GM18858 (cell line): ENCODE measurements around the gene RBPJ.
A peak's percentile ranks its signal among the peaks of the same experiment; 100 is the strongest.

Experiments
- ATAC-seq: cut with Tn5 transposase; IDR thresholded peaks from one replicate; pipeline ENCODE4 v1.9.1; 2021; ENCODE audit not compliant: unreplicated experiment

RBPJ gene

DNA sequence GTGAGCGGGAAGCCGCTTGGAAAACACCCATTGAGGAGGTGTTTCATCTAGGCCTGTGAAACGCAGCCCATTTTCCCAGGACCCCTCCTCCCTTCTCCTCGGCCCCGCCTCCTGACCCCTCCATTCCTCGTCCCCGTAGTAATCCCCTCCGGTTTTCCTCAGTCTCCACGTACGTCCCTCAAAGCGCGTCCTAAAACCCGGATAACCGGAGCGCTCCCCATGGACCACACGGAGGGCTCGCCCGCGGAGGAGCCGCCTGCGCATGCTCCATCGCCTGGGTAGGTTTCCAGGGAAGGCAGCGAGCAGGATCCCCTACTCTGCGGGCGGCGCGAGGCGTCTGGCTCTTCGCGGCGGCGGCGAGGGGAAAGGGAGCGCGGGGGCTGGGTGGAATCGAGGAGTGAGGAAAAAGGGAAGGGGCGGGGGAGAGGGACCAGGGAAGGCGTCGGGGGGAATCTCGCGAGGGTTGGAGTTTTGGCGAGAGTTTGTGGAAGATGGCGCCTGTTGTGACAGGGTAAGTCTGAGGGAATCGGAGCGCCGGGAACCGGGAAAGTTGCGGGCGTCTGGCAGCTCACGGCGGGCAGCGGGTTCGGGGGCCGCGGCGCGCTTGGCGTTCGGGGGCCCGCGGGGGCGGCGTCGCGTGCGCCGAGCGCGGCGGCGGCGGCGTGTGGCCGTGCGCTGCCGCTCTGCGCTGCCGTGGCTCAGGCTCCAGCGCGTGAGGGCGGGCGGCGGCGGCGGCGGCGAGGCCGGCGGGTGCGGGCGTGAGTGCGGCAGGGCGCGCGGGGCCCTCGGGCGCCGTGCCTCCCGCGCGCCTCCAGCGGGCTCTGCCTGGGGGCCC lies at the start of gene RBPJ:
TSS of gene RBPJ (plus strand) at position 477 of the 835 bp plus-strand sequence. CDS start at position 492, 15 bp downstream.
- ATAC-seq, result no peak

DNA sequence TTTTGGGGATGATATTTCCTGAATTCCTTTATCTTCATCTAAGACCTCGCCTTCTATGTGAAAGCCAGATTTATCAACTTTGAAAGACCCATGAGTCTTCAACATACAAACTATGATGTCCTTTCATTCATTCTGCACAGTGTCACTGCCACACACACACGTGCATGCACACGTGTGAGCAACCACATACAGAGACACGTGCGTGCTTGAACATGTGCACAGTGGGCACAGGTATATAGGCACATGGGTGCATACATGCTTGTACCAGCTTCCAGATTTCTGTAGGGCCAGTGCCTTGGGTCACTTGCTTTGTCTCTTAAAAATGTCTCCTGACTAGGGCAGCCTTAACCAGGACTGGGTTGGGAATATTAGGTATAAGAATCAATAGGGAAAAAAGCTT lies 49.1 kb upstream of the RBPJ start:
- ATAC-seq, result no peak

DNA sequence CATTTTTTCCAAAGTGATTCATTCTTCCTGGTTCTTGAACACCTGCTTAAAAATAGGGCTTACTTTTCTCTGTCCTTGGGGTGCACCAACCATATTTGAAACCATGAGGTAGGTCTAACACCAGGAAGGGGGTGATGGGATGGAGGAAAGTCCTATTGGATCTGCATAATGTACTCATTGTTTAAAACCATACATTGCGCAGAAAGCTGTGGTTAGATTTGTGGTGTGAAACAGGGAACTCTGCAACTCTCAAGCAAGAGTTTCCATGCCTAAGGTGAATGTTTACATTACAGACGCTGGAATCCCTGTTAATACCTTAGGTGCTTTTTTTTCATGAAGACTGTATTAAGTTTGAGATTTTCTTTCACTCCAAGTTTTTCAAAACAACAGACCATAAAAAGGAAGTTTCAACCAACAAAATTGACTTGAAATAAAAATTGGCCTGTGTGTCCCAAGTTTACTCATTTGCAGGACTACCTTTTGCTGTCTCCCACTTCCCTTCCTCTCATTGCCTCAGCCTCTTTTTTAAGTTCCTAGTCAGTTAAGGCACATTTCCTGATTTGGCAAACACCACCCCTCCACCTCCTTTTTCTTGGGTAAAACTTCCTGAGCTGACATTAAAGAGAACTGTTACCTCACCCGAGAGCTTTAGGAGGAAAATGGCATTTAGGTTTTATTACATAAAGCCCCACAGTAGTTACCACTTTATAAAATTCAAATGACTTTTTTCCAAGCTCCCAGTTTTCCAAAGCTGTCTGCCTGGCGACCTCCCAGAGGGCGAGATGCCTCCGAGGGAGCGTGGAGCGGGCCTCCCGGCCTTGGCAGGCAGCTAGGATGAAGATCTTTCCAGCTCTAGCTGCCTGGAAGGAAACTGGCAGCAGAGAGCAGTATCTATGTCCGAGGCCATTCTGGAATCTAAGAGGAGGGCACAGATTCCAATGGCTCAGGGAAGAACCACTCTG lies 47.9 kb upstream of the RBPJ start:
- ATAC-seq, result no peak

DNA sequence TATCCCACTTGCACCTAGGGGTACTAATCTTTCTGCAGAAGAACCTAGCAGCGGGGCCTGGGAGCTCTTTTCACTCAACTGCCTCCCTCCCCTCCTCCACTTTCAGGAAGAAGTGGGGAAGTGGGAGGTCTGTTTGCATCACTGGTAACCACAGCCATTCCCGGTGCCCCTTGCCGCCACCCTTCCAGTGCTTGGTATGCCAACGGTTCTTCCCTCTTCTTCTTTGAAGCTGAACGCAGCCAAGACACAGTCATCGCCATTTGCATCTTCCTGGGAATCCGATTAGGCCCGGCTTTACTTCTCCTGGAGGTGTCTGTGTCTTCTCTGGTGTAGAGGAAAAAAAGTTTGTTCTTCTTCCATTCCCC lies 47.2 kb upstream of the RBPJ start:
- ATAC-seq, result no peak

DNA sequence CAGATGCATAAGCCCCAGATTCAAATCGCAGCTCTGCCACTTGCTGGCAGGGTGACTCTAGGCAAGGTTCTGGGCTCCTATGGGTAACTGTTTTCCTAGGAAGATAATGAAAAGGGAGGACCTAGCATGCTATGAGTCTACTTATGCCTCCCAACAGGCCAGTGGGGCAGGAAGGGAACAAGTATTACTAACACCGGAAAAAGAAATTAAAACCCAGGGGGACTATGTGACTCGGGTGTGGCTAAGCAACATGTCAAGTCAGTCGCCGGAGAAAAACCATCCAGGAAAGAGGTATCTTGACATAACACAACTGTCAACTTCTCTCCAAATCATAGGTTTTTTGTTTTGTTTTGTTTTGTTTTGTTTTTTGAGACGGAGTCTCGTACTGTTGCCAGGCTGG lies 45.5 kb upstream of the RBPJ start:
- no peak for ATAC-seq

DNA sequence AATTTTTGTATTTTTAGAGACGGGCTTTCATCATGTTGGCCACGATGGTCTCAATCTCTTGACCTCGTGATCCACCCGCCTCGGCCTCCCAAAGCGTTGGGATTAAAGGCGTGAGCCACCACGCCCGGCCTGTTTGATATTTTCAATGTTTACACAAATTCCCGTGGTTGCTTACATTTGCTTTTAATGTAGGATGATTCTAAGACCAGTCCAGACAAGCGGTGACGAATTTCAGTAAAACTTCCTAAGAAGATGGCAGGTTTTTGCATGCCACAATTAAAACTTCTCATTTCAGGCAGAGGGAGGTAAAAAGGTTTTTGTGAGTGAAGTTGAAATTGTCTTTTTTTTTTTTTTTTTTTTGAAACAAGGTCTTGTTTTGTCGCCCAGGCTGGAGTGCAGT lies 41.4 kb upstream of the RBPJ start:
- ATAC-seq, result no peak

DNA sequence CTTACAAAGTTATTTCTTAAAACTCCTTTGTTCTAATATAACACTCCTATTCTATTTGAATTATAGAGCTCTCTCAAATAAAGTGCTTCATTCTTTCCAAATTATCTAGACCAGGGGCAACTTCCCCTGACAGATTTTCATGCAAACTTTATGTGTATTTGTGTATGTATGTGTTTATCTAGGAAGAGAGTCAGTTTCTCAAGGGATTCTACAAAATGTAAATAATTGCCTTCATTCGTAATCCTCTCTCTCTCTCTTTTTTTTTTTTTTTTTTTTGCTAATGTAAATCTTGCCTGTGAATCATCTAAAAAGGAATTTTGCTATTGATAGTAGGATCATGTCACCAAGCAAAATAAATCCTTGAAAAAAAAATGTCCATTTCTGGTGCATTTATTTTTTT lies 38.9 kb upstream of the RBPJ start:
- ATAC-seq, result no peak

DNA sequence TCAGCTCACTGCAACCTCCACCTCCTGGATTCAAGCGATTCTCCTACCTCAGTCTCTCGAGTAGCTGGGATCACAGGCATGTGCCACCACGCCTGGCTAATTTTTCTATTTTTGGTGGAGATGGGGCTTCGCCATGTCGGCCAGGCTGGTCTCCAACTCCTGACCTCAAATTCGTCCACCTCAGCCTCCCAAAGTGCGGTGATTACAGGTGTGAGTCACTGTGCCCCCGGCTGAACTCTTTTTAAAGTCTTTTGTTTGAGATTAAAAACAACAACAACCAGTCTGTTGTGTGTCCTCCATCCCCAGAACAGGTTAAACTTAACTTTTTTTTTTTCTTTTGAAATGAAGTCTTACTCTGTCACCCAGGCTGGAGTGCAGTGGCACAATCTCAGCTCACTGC lies 36.3 kb upstream of the RBPJ start:
- ATAC-seq, result no peak

DNA sequence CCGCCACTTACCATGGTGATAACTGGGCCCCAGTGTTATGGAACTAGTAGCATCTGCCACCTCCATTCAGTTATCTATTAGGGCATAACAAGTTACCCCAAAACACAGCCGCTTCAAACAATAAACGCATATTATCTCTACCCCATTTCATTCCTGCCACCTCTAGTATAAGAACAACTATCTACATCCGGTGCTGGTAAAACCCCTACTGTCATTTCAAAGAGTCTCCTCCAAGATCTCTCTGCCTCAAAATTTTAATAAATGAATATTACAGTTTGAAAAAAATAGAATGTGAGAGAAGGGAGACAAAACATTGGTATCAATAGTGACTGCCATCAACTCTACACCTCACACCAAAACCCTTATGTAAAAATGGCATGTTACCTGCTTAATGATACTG lies 35.5 kb upstream of the RBPJ start:
- no peak for ATAC-seq

DNA sequence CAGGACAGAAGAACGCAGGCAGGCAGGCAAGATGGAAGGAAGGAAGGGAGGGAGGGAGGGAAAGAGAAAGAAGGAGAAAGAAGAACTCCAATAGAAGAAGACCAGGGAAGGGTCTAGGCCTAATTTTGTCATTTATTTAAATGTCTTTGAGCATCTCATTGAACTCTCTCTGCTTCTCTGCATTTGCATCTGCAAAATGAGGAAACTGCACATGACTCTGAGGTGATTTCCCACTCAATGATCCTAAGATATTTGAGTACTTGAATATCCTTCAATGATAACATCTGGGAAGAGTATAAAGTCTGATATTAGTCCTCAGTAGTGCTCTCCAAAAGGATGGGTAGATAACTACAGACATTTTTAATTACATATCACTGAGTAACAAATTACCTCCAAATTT lies 33.1 kb upstream of the RBPJ start:
- ATAC-seq, result peak; percentile 9

DNA sequence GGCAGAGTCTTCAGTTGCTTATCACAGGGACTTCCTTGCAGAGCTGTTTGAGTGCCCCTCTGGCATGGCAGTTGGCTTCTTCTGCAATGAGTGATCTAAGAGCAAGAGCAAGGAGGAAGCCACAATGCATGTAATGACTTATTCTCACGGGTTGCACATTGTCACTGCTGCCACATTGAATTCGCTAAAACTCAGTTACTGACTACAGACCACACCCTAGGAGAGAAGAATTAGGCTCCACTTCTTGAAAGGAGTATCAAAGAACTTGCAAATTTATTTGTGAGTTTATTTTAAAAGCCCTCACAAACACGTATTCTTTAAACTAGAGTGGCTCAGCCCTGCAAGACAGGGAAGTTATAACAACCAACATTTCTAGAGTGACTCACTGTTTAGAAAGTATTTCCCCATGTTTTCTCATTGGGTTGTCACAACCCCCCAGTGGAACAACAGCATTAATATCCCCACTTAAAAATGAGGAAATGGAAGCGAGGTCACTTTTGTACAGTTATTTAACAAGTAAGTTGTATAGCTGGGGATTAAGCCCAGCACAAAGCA lies 32.4 kb upstream of the RBPJ start:
- peak; percentile 91 for ATAC-seq

DNA sequence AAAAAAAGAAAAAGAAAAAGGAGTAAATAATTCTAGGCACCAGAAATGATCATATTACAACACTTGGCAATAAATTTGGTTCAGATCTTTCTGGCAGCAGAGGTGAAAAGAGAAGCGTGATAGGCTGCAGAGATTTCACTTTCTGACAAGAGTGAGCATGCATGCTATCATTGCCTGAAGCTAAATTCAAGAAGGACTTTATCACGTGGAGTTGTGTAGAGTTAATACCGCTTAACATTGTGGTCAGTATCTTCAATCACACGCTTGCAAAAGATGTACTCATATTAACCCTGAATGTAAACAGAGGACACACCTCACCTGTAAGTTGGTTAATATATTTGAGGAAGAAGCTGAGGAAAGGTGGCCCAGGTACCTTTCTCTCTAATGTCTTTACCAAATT lies 31.4 kb upstream of the RBPJ start:
- ATAC-seq, result no peak

DNA sequence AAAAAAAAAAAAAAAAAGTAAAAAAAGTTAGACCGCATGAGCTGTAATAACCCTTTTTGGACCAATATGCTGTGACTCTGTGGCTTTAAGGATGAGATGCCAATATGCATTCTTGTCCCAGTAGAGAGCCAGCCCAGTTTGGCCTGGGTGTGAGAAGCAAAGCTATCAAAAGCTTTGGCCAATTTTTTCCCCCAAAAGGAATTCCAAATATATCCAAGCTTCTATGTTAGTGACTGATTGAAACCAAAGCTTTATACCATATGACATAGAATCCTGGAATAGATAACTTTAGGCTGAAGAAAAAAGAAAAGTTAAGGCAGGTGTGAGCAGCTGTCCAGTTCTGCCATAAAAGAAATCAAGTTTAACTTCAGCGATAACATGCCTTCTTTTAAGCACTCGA lies 30.5 kb upstream of the RBPJ start:
- no peak for ATAC-seq

DNA sequence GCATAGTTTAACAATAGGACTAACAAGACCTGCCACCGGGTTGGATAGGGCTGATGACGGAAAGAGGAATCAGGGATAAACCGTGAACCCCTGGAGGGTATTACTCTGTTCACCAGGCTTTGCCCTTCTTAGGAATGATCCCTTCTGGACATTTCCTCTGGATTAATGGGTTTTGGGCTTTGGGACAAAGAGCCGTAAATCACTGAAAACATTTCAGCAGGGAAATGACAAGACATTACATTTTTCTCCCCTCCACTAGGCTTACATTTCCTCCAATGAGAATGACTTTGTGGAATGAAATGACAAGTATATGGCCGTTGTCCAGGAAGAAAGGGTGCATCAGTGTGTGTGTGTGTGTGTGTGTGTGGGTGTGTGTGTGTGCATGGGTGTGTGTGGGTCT lies 25.9 kb upstream of the RBPJ start:
- no peak for ATAC-seq

DNA sequence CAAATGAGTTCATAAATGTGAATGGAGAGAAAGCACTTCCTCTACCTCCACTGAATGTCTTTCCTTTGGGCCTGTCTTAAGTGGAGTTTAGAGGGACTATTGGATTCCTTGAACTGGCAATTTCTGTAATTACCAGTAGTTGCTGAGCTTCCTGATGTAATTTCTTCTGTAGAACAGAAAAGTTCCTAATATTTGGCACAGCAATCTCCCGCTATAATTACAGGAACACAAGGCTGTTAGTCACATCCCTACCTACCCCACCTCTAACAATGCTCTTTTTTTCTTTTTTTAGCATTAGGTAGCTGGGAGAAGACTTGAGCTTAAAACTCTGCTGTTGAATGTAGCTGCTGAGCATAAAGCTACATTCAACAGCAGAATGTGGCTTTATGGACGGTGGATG lies 24.8 kb upstream of the RBPJ start:
- no peak for ATAC-seq

DNA sequence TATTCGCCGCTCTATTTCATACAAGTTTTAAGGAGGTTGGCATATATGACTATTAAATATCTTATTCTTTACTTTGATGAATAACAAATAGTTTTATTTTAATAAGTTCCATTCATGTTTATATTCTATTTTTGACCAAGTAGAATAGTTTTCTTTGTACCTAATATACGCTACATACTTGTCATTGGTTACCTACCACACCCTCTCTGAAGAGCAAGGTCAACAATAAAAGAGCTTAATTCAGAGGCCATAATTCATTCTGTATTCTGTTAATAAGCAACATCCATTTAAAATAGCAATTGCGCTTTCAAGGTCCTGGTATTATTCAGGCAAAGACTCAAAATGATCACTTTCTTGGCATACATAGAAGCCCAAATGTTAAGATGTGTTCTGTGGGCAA lies 24.3 kb upstream of the RBPJ start:
- no peak for ATAC-seq

DNA sequence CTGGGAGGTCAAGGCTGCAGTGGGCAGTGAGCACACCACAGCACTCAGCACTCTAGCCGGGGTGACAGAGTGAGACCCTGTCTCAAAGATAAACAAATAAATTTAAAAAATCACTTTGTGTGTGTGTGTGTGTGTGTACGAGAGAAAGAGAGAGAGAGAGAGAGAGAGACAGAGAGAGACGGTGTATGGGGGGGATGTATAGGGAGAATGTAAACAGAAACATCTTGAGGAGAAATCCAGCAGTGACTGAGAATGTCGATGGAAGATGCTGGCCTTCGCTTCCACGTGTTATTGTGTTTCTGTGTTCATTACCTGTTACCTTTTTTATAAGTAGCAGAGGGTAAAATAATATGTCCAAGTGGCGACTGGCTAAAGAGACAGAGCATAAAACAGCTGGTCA lies 23.6 kb upstream of the RBPJ start:
- no peak for ATAC-seq

DNA sequence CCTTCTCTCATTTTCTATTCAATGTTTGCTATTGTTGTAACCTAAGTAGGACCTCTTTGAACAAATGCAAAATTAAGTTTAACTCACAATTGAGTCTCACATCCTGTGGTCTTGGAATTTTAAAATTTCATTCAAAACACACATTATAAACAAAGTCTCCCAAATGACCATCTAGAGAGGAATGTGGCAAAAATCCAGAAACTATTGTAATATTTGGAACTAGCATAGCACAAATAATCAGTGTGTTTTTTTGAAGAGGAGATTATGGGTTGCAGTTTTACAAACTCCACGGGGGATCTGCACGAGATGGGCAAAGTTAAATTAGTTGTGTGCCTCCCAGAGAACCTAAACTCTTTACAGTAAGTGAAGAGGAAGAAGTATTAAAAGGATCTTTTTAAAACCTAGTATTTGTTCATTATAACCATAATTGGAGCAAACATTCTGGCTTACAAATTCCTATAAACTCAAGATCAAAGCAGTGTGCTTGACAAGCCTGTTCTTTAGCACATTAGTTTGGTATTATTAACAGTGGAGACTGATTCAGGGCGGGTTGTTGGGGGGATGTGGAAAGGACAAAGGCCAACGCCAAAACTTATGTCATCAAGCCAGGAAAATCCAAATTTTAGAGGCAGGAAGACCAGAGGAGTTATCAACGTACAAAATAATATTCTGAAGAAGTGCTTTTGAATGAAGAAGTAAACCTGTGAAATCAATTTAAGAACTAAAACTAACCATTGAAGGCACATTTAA lies 22.4 kb upstream of the RBPJ start:
- ATAC-seq, result no peak

DNA sequence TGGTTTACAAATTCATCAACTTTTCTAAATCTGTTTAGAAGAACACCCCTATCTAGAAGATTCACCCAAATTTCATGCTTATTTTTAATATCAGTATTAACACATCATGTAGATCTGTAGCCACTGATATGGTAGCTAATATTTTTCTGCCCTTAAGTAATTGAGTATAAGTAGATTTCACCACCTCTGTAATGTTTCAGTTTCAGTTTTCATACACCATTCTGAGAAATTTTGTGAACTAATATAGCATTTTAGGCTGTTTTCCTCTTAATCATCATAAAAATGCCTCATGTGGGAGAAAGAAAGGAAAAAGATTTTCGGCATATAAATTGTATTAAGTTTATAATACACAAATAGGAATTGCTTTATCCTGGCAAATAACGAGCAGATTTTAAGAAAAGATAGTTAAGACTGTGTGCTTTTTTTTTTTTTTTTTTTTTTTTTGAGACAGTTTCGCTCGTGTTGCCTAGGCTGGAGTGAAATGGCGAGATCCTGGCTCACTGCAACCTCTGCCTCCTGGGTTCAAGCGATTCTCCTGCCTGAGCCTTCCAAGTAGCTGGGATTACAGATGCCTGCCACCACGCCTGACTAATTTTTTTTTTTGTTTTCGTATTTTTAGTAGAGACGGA lies 21.4 kb upstream of the RBPJ start:
- no peak for ATAC-seq
